AG09319 (cell line): ENCODE data around the gene MAPKAP1.

ENCODE experiments used
- DNase-seq: peaks from one replicate; pipeline ENCODE4 v3.0.0-alpha.2; 2010; ENCODE audit warnings: low read depth; ENCODE audit errors: extremely low read depth
- TF ChIP-seq, protein P1 (sequence below): IDR thresholded peaks from 2 replicates; pipeline ENCODE4 v1.5.1; 2011; ENCODE audit warnings: low read depth, mild to moderate bottlenecking, inconsistent platforms, low read length, moderate library complexity

Gene MAPKAP1

DNA sequence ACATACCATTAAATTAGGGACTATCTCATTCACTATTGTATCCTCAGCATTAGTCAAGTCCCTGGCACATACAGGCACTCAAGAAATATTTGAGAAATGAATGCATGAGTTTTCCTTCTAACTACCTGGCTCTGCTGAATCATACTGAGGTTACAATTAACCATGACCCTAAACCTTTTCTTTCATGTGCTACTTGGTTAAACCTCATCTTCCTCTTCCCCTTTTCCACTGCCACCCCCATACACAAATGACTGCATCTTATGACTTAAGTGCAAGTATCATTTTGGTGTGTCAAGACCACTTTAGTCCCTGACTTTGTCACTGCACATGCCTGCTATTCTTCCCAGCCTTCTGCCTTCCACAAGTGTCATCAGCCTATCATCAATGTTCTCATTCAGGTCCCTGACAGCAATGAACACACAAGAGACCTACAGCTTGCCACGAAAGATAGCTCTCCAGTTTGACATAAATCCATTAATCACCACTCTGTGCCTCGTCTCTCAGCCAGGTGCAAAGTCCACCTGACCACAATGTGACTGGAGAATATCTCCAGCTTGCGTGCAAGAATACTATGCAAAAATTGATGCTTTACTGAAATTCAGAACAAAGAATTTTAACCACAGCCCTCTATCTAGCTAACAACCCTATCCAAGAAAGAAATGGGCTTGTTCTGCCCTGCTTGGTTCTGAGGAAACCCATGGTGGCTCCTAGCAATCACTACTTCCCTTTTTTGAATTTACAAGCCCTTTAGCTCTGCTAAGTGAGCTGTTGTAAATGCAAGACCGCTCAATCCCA, 74.5 kb downstream of the MAPKAP1 start:
- TF ChIP-seq, protein P1, sequence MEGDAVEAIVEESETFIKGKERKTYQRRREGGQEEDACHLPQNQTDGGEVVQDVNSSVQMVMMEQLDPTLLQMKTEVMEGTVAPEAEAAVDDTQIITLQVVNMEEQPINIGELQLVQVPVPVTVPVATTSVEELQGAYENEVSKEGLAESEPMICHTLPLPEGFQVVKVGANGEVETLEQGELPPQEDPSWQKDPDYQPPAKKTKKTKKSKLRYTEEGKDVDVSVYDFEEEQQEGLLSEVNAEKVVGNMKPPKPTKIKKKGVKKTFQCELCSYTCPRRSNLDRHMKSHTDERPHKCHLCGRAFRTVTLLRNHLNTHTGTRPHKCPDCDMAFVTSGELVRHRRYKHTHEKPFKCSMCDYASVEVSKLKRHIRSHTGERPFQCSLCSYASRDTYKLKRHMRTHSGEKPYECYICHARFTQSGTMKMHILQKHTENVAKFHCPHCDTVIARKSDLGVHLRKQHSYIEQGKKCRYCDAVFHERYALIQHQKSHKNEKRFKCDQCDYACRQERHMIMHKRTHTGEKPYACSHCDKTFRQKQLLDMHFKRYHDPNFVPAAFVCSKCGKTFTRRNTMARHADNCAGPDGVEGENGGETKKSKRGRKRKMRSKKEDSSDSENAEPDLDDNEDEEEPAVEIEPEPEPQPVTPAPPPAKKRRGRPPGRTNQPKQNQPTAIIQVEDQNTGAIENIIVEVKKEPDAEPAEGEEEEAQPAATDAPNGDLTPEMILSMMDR, result no peak
- no peak for DNase-seq

- TF ChIP-seq, protein P1, result peak; percentile 59
- no peak for DNase-seq
Observed at GRCh38 chr9:125631391-125632085, 75.5 kb downstream of the MAPKAP1 start.

GRCh38 chr9:125630436-125630835, 76.6 kb downstream of the MAPKAP1 start:
- DNase-seq, result no peak
- TF ChIP-seq, protein P1, result no peak

GRCh38 chr9:125629446-125629845, 77.6 kb downstream of the MAPKAP1 start:
- DNase-seq, result no peak
- TF ChIP-seq, protein P1, result no peak

DNA sequence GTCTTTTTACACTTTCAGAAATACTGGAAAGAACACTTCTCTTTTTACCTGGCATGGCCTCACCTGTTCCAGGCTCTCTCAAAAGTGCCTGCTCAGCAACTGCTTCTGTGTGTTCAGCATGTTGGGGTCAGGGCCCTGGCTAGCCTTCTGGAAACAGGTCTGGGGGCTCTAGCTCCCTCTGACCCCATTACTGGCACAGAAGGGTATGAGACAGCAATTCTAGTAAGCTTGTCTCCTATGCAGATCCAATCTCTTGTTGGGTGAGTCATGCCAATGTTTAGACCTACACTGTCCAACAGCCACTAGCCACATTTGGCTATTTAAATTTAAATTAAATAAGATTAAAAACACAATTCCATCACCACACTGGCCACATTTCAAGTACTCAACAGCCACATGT, 80.8 kb downstream of the MAPKAP1 start:
- DNase-seq, result no peak
- TF ChIP-seq, protein P1, result no peak

GRCh38 chr9:125621170-125621569, 85.8 kb downstream of the MAPKAP1 start:
- no peak for DNase-seq
- TF ChIP-seq, protein P1, result no peak

GRCh38 chr9:125620216-125620615, 86.8 kb downstream of the MAPKAP1 start:
- TF ChIP-seq, protein P1, result no peak
- no peak for DNase-seq
